T-helper 2 cell (primary cell): Measurements from ENCODE around the gene TAF5L.

Source experiments
- DNase-seq, 5 experiments: peaks; one replicate each; pipeline versions ENCODE4 v3.0.0 to v3.0.0-alpha.2; 2012 to 2022
- total RNA-seq, 2 donors: gene quantifications; one replicate each; lab custom pipeline; 2026; lab: John Stamatoyannopoulos, UW

Gene TAF5L
- total RNA-seq = 37.7 to 56.1 reads per million in 2 donors

DNA sequence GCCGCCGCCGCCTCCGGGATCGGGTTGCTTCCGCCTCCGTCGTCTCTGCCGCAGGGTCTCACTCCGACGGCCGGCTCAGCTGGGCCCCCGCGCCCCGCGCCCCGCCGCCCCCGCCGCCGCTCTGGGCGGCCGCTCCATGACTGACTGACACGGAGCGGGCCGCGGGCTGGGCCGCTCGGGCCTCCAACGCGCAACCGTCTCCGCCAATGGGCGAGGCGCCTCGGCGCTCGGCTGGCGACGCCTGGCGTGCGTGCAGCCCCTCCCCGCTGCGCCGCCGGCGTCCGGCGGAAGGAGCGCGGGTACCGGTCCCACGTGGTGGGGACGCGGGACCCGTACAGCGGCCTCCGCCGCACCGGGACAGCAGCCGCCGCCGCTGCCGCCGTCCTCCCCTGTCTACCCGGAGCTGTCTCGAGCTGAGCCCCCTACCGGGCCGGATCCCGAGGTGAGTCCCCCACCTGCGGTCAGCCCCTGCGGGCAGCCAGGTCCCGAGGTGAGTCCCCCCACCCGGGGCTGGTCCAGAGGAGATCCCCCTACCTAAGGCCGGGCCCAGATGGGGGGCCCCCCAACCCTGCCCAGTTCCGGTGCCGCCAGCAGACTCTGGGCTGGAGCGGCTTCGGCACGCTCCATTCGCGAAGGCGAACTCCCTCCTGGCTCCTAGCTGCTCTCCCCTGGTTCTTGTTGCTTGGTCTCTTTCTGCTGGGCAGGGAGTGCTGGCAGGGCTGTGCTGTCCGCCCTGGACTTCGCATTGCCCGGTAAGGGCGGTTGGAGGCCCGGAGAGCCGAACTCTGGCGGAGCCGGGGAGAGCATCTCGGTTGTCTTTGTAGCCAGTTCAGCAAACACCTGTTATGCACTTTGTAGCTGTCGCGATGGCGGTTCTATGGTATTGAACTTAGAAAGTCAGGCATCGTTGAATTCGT is at the start of gene TAF5L, which contains the start of gene URB2:
Gene TAF5L (minus strand): TSS at position 208 of the 917 bp plus-strand sequence. CDS start 11,640 bp downstream, outside the sequence.
Gene URB2 (plus strand): TSS at position 333 of the 917 bp plus-strand sequence. CDS start 1,387 bp downstream, outside the sequence.
- DNase-seq = peak; percentile 75 to 94 (median 82)

DNA sequence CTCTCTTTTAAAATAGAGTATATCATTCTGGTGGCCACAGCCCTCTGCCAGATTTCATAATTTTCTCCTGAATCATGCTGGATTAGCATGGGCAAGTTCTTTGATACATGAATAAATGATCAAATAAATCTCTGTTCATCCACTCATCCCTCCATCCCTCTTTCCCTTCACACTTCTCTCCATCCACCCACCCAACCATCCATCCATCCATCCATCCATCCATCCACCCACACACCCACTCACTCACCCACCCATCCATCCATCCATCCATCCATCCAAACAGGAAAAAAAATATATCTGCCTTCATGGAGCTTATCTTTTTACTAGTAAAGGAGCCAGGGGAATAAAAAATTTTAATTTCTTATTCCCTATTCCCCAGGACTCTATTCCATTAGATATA is 49.5 kb upstream of the TAF5L start:
- DNase-seq = no peak

DNA sequence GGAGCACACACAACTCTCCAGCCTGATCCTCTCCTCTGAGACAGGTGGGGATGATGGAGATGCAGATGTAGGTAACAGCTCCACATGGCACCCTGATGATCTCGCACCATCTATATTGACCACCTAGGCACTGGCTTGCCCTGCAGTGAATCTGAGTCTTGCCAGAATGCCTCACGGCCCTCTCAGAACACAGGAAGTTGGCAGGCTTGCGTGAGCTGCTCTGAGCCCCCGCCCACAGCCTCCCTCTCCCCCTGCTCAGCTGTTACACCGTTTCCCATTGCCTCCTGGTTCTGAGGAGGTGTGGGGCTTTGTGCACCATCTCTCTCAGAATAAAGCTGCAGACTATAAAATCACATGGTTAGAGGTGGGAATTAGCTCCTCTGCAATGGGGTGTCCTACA is 48.1 kb upstream of the TAF5L start:
- DNase-seq = no peak

DNA sequence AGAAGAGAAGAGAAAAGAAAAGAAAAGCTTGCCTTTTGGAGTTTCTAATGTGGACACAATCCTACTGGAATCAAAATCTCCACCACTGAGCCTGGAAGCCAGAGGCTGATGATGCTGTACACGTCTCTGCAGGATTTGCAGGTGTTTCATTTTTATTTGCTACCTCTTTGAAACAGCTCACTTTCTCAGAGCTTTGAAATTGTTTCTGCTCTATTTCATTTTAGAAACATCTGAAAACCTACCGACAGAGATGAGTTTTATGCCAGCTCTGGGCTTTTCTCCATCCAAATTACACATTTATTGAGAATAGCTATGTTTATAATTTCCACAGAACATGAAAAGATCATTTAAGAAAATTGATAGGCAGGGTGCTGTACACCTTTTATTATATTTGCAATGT is 46.3 kb upstream of the TAF5L start:
- DNase-seq = no peak

DNA sequence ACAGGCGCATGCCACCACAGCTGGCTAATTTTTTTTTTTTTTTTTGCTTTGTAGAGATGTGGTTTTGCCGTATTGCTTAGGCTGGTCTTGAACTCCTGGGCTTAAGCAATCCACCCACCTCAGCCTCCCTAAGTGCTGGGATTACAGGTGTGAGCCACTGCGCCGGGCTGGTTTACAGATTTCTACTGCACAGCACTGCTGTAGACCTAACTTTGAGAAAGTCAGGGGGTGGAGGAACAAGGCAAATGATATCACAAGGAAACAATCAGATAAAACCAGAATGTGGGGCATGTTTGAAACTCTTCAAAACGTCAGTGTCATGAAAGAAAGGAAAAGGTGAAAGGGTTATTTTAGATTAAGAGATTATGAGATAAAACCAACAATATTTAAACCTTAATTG is 45.4 kb upstream of the TAF5L start:
- DNase-seq = no peak

DNA sequence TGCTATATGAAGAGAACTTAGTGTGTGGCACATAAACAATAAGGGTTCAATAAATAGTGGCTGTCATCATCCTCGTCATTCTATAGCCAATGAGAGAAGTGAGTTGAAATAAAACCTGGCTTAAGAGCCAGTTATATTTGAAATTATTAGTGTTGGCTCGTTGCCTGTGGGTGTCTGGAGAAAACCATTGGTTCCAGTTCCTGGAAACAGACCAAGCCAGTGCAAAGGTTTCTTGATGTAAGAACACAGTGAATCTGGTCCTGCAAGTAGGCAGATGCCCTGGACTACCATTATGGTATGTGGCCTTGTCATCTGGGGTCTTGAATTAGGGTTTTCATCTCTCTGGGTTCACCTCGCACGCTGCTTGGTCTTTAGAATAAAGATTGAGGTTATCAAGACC is 43.4 kb upstream of the TAF5L start:
- DNase-seq = no peak

DNA sequence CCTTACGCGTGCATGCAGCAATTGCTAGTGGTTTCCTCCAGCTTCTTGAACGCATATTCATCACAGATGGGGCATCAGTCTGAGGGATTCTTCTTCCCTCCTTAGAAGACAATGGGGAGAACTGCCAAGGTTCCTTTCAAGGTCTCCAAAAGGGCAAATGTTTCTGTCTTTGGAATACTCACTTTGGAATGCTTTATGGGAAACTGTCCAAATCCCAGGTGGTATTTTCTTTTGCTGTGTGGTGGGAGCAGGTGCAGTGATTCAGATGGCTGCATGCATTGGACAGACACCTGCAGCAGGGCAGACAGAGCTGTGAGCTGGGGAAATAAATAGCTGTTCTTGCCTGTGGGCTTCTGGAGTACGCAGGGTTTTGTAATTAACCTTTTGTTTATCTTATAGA is 40.7 kb upstream of the TAF5L start:
- no peak for DNase-seq

DNA sequence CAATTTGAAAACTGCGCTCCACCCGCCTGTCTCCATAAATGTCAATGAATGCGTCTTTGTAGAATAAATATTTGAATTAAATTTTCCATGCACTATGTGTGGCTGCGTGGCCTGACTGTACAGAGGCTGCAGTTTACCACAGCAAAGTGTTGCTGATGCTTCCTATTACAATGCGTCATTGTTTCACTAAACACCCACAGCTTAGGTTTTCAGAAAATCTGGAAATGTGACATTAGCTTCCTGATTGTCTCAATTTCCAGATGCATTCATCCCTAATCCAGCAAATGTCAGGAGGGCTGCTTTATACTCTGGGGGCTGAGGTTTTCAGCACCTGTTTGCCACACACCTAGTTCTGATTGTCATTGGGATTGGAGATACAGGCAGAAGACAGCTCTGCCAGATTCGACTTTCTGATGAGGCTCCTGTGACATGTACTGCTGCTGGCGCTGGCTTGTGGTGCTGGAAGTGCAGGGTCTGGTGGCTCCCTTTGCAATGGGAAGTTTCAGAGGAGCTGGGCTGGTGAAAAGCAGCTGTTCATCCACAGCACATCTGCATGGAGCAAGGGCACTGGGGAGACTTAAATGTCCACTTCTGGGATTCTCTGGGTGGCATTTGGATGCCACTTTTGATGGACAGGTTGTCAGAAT is 40.1 kb upstream of the TAF5L start:
- no peak for DNase-seq

DNA sequence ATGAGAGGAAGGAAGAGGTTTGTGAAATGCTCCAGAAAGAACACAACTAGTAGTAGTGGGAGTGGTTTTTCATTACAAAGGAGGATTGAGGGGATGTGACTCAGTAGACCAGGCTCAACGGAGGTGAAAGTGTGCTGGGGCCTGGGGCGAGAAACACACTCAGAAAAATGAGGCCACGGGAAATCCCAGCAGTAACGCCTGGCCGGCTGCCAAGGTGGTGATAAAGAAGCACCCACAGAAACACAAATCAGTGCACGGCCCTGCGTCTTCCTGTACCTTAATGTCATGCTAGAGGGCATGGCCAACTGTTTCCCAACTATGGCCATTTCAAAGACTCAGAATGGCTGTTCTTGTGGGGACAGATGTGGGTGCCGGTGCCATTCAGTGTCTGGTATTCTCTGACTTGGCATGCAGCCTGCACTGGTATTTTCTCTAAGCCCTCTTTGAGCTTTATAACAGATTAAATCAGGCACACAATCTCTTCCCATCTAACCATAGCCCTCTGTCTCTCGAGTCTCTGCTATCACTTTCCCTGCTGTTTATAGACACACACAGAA is 38.3 kb upstream of the TAF5L start:
- peak; percentile 32 to 77 (median 64) for DNase-seq

DNA sequence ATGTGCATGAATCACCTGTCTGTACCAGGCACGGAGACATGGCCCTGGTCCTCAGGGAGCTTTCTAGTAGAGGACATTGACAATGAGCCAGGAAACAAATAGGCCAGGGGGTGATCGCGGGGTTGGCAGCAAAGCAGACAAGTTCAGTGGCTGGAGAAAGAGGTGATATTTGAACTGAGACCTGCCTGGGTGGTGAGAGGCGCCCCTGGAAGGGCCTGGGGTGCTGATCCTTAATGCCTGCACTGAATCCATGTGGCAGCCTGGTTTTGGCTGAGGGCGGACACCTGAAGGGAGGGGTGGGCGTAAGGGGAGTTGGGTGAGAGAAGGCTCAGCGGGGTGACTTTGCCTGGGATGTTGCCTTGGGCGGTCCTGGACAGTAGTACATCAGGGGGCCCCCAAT is 36.0 kb upstream of the TAF5L start:
- DNase-seq = no peak

DNA sequence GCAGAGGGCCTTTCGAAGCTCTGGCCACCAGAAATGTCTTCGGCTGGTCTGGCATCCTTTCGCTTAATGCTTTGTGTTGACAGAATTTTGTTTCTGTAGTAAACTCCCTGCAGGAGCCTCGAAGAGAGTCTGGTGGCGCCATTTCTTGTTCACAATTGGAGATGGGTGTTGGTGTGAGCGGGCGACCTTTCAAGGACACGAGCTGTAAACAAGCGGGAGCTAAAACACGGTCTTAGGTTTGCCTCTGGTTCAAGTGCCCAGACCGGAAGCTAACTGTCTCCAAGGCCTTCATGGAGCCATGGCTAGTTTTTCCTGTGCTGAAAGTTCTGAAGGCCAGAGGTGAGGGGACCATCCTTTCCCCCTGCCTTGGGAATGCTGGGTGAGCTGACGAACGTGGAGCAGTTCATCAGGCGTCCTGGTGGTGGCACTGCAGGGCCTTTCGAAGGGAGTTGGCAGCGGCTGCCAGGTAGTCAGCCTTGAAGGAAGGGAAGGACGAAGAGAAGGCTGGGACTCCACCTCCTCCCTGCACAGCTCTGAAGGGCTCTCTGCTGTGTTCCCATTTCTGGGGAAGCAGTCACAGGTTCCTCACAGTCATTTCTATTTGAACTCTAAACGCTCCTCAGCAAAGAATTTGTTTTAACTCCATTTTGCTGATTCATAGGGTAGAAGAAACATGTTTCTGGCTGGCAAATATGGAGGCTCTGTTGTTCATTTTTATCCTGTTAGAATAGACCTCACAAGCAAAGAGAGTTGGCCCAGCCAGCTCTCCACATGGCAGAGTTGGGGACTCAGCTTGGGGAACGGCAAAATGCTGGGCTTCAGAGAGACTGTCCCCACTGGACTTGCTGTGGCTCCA is 35.3 kb upstream of the TAF5L start:
- peak; percentile 21 to 60 (median 53) for DNase-seq

DNA sequence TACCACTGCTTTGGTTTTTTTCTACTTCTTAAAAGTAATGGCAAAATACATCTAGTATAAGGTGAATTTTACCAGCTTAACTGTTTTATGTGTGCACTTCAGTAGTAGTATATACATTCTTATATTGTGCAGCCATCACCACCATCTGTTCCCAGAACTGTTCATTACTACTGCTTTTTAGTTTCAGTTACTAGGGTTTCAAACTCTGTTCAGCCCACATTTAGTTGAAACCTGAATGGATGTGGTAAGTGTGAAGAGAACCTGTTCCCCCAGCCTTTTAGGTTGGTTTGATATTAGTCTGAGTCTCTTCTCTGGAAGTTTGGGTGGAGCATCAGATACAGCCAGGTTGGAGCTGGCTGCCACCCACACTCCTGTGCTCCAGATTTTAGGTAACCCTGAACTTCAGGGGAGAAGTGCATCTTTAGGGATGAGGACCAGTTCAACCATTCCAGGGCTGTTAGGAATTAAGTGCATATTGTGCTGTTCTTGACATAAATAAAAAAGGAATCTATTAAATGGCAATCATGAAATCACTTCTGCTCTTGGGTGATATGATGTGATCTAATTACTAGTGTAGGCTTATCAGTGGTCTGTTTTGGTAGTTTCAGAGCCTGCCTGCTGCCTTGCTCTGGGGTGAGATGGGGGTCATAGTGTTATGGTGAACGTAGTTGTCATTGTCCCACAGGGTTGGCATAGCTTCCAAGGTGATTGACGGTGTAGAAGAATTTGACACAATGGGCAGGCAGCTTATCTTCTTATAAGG is 32.3 kb upstream of the TAF5L start:
- DNase-seq = peak in 1 of 5 experiments; percentile 42

DNA sequence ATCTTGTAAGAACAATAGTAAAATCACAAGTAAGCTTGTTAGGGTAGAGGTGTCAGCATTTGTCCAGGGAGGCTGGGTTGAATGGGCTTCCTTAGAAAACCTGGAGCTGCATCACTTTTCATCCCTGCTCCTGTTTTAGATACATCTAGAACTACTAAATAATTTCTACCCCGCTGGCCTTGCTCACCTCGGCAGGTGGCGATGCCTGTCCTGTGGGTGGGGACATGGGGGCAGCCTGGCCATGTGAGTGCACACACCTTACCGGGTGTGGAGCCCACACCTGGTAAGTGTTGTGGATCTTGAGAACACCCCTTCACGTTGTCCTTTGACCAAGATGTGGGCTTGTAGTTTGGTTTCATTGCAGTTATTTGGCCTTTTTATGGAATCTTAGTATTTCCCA is 29.9 kb upstream of the TAF5L start:
- DNase-seq = no peak

DNA sequence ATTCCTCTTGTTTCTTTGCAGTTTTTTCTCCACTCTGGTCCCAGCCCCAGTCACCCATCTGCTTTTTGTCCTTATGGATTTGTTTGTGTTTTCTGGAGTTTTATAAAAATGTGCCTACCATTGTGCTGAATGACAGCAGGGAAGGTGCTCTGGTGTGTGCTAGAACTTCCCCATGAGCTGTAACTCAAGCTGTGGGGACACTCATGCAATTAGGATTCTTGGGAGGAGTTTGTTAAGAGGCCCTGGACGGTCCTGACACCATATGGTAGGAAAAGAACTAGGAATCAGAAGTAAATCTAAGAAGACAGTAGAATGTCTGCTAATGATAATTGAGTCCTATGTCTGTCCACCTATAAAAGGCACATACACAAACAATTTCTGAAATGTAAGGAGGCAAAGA is 27.5 kb upstream of the TAF5L start:
- DNase-seq = no peak

DNA sequence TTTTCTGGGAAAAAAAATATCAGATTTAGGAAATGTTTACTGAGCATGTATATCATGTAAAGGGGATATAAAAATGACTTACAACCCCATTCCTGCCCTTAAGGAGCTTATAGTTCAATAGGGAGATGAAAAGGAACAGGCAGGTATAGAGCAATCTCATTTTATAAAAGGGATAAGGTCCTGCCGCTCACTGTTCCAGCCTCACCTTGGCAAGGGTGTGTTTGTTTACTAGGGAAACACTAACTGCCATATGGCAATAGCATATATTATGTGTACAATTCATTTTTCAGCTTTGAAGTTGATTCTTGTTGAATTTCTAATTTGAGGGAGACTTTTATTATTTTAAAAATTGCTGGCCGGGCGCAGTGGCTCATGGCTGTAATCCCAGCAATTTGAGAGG is 25.6 kb upstream of the TAF5L start:
- no peak for DNase-seq

DNA sequence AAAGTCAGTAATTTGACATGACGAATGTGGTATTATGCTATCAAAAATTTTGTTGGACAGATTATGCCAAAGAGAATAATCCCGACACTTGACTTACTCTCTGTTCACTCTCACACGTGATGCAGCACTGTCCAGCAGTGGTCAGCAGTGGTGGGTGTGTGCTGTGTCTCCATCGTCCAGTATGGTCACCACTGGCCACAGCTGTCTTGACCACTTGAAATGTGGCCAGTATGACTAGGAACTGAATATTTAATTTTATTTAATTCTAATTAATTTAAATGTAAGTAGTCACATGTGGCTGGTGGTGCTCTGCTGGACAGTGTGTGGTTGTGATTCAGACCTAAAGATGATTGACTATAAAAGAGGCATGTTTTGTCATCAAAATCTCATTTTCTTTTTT is 24.1 kb upstream of the TAF5L start:
- DNase-seq = no peak

DNA sequence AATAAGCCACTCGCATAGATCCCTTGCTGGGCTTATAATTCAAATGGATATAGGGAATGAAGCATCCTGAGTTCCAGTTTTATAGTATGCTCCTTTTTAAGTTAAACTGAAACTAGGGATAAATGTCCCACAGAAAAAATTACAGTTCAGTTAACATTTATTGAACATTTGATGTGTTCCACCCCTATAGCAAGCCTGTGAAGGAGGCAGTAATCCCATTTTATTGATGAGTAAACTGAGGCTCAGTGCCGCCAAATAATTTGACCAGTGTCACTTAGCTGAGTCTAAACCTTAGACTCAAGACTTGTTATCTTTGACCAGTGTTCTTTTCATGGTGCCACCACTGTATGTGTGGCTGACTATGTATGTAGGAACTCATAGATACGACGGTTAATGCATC is 22.5 kb upstream of the TAF5L start:
- no peak for DNase-seq

DNA sequence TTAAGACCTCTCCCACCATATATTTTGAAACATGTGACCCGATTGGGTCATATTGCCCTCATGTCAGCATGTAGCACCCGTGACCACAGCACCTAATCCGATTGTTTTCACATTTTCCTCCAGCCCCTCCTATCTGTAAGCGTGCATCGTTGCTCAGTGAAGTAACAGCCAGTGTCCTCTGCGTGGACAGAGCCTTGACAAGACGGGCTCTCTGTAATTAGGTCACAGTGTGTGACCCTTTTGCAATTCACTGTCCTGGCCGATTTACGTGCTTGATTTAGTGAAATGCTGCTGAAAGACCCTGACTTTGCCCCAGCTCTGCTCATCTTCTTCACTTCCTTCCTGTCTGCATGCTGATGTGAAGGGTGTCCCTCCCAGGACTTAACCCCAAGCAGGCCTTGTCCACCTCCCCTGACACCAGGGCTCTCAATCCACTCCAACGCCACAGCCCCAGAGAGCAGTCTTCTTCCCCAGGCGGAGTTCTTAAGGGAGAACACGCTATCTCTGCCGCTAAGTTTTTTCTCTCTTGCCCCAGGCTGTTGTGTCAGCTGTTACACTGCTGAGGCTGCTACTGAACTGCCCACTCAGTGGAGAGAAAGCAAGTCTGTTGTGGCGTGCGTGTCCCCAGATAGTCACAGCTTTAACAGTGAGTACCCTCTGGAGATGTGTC is 19.5 kb upstream of the TAF5L start:
- no peak for DNase-seq

DNA sequence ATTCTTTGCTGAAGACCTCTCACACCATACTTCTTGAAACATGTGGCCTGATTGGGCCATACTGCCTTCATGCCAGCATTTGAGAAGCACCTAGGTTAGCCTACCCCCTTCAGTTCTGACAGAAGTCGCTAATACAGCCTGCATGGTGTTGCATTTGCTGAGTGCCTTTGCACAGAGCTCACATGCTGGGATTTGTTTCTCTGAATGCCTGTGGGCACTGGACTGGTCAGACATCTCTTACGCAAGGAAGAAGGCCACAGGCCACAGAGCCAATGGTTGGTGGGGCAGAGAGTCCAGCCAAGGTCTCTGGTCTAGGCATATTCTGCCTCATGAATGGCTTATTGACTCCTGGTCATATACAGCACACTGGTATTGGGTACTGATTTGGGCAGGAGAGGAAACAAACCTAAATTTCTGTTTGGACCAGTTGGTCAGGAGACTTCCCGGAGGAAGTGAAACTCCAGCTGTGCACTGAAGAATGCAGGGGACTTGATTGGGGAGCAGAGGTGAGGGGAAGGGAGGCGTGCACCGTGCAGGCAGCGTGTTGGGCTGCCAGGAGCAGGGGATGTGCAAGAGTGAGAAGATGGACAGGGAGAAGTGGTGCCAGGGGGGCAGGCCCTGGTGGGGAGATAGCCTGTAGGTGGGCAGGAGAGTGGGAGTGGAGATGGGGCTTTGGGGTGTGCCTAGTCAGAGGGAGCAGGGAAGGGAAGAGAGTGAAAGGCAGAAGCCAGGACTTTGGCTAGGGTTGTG is 18.2 kb upstream of the TAF5L start:
- no peak for DNase-seq

DNA sequence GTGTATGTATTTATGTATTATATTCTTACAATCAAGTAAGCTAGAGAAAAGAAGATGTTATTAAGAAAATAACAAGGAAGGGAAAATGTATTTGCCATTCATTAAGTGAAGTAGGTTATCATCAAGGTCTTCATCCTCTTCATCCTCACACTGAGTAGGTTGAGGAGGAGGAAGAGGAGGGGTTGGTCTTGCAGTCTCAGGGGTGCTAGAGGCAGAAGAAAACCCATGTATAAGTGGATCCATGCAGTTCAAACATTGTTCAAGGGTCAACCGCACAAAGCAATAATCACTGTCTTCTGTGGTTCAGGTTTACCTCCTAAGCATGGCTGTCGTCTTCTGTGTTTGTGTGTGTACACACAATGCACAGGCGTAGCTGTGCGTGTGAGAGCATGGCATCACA is 17.0 kb upstream of the TAF5L start:
- no peak for DNase-seq

DNA sequence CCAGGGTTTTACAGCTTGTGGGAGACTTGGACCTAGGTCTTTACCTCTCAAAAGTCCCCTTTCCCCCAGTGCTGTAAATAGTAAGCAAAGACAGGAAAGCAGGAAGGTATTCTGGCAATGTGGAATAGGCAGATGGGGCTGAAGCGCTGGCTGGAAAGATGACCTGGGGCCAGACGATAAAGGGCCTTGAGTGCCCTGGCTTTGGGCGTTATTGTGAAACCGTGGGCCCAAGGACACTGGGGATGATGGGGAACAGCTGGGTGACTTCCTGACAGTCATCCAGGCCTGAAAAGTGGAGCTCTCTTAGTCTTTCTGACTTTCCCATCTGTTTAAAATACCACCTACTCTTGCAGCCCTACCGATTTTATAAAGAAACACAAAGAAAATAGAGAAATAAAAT is 16.5 kb upstream of the TAF5L start:
- no peak for DNase-seq
